ENCODE measurements around the gene POLR2J. TPM values are rescaled to one million over a fixed set of nuclear protein-coding genes. Genes with fewer than 3 reads are reported as not detected.
"Not testable (repeated sequence)": the region's sequence is repeated elsewhere in the genome, so short reads cannot be mapped to it uniquely, and the experiment has no call there.

POLR2J gene
- total RNA-seq, 4 donors from 2014 or later = 9.3 to 19.2 (median 15.9) TPM

DNA sequence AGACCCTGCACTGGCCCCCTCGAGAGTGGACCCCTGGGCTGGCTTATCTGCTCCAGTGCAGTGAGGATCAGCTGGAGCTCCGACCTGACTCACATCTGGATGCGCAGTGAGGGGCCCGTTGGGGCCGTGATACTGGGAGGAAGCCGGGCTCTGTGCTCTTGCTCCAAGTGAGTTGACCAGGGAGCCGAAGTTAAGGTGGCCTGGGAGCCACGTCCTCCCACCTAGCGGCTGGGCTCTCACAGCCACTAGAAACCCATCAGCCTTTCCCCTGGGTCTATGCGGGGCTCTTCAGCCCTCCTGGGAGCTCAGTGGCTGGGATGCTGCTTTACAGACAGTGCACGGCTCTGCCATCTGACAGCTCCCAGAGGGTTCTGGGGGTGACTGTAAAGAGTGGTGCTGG, 23.1 kb downstream of the POLR2J start:
- DNase-seq (ENCODE audit: low spot score in 2 of 2) = no peak
- TF ChIP-seq, protein P1, sequence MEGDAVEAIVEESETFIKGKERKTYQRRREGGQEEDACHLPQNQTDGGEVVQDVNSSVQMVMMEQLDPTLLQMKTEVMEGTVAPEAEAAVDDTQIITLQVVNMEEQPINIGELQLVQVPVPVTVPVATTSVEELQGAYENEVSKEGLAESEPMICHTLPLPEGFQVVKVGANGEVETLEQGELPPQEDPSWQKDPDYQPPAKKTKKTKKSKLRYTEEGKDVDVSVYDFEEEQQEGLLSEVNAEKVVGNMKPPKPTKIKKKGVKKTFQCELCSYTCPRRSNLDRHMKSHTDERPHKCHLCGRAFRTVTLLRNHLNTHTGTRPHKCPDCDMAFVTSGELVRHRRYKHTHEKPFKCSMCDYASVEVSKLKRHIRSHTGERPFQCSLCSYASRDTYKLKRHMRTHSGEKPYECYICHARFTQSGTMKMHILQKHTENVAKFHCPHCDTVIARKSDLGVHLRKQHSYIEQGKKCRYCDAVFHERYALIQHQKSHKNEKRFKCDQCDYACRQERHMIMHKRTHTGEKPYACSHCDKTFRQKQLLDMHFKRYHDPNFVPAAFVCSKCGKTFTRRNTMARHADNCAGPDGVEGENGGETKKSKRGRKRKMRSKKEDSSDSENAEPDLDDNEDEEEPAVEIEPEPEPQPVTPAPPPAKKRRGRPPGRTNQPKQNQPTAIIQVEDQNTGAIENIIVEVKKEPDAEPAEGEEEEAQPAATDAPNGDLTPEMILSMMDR (IDR thresholded peaks at IDR 0.05) = no peak
- no peak for TF ChIP-seq POLR2A (IDR thresholded peaks at IDR 0.05)
- WGBS, 2 donors = 93 to 100% methylated on average over 7 to 11 of the region's 11 CpGs
- intact Hi-C loops (cut with DNase I; ENCODE audit: low total_unique reads) = no loop called here
- no peak overlapping the region for H3K4me3 ChIP-seq (ENCODE audit: low read depth, poor library complexity, severe bottlenecking)

DNA sequence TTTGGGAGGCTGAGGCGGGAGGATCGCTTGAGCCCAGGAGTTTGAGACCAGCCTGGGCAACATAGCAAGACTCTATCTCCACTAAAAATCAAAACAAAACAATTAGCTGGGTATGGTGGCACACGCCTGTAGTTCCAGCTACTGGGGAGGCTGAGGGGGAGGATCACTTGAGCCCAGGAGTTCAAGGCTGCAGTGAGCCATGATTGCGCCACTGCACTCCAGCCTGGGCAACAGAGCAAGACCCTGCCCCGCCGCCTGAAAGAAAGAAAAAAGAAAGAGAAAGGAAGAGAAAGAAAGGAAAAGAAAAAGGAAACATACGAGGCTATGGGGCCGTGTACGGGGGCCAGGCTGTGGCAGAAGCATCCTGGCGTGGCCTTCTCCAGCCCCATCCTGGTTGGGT, 23.8 kb downstream of the POLR2J start:
- H3K4me3 ChIP-seq (ENCODE audit: low read depth, poor library complexity, severe bottlenecking); intact Hi-C loops (cut with DNase I; ENCODE audit: low total_unique reads); DNase-seq (ENCODE audit: low spot score in 2 of 2): not testable (repeated sequence)
- 92 to 93% methylated on average over 10 of the region's 10 CpGs for WGBS, 2 donors

DNA sequence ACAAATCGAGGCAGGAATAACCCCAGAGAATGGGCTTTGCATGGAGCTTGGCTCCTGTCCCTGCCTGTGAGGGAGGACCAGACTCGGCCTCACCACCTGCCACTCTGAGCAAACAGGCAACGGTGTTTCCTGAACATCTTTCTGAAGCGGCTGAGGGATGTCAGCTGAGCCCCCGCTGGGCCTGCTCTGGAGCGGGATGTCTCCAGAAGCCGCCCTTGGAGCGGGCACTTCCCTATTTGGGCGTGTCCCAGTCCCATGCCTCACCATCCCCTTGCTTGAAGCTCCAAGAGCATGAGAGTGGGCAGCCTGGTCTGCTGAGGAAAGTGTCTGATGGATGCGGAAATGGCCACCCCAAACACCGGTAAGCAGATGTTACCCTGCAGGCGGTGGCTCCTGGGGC, 24.3 kb downstream of the POLR2J start:
- 56 to 61% methylated on average over 8 to 11 of the region's 12 CpGs for WGBS, 2 donors
- no peak for DNase-seq (ENCODE audit: low spot score in 2 of 2)
- no peak overlapping the region for H3K4me3 ChIP-seq (ENCODE audit: low read depth, poor library complexity, severe bottlenecking)
- TF ChIP-seq, protein P1 (IDR thresholded peaks at IDR 0.05) = no peak
- TF ChIP-seq POLR2A (IDR thresholded peaks at IDR 0.05) = no peak
- intact Hi-C loops (cut with DNase I; ENCODE audit: low total_unique reads) = no loop called here

DNA sequence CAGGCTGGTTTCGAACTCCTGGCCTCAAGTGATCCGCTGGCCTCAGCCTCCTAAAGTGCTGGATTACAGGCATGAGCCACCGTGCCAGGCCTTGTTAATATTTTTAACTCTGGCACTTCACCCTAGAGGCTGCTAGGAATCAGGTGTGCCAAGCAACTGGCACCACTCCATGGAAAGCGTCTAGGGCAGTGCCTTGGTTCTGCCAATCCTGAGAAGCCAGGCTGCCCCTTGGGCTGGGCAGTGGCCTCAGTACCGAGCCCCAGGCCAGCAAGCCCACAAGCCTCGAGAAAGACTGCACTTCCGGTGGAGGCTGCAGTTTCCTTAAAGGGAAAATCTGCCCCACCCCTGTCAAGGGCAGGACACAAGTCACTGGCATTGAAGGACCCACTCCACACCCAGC, 25.4 kb downstream of the POLR2J start:
- intact Hi-C loops (cut with DNase I; ENCODE audit: low total_unique reads) = no loop called here
- H3K4me3 ChIP-seq (ENCODE audit: low read depth, poor library complexity, severe bottlenecking) = no peak overlapping the region
- 67 to 75% methylated on average over 7 of the region's 7 CpGs for WGBS, 2 donors
- TF ChIP-seq, protein P1 (IDR thresholded peaks at IDR 0.05) = no peak
- TF ChIP-seq POLR2A (IDR thresholded peaks at IDR 0.05) = no peak
- no peak for DNase-seq (ENCODE audit: low spot score in 2 of 2)

DNA sequence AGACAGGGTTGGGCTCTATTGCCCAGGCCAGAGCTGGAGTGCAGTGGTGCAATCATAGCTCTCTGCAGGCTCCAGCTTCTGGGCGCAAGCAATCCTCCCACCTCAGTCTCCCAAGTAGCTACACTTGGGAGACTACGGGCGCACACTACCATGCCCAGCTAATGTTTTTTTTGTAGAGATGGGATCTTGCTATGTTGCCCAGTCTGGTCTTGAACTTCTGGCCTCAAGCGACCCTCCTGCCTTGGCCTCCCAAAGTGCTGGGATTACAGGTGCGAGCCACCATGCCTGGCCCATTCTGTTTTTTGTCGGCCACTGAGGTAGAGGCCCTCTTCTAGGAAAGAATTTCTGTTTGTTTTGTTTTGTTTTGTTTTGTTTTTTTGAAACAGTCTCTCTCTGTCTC, 26.3 kb downstream of the POLR2J start:
- intact Hi-C loops (cut with DNase I; ENCODE audit: low total_unique reads) = no loop called here
- DNase-seq (ENCODE audit: low spot score in 2 of 2) = no peak
- H3K4me3 ChIP-seq (ENCODE audit: low read depth, poor library complexity, severe bottlenecking) = no peak overlapping the region
- TF ChIP-seq, protein P1 (IDR thresholded peaks at IDR 0.05) = no peak
- no peak for TF ChIP-seq POLR2A (IDR thresholded peaks at IDR 0.05)
- 88 to 99% methylated on average over 6 of the region's 6 CpGs for WGBS, 2 donors

DNA sequence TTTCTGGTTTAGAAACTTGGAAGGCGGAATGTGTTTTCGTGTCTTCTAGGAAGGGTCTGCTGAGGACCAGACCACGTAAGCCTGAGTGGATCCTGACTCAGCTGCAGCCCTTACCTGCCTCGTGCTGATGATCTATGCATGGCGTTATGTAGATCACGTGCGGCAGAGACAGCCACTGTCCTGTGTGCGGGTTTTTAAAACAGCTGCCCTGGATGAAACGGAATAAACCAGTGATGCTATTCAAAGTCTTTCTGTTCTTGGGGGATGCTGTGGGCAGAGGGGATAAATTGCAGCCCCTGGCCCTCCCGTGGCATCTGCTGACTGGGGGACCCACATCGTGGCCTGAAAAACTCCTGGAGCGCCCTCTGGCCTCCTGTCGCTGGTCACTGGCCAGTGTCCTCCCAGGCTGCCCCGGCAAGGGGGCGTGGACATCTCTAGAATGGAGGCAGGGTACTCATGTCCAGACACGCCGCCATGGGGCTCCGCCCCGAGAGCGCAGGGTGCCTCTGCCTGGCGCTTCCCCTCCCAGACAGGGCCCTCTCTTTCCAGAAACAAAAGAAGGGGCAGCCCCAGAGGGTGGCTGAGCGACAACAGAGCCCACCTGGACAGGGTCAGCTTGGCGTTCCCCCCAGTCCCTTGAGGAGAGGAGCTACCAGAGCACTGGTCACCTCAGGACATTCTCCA, 27.2 kb downstream of the POLR2J start:
- 26 to 32% methylated on average over 19 to 23 of the region's 23 CpGs for WGBS, 2 donors
- H3K4me3 ChIP-seq (ENCODE audit: low read depth, poor library complexity, severe bottlenecking) = no peak overlapping the region
- intact Hi-C loops (cut with DNase I; ENCODE audit: low total_unique reads) = no loop called here
- TF ChIP-seq POLR2A (IDR thresholded peaks at IDR 0.05) = no peak
- TF ChIP-seq, protein P1 (IDR thresholded peaks at IDR 0.05) = no peak
- no peak for DNase-seq (ENCODE audit: low spot score in 2 of 2)
